Frontal cortex (tissue), 4 donors: ENCODE results near the gene NME3. TPM values are rescaled to one million over a fixed set of nuclear protein-coding genes. Genes with fewer than 3 reads are reported as not detected.
A peak's percentile ranks its signal among the peaks of the same experiment; 100 is the strongest.
"Not testable (repeated sequence)": the region's sequence is repeated elsewhere in the genome, so short reads cannot be mapped to it uniquely, and the experiment has no call there.

Experiments
- DNase-seq, 2 donors: peaks; one replicate each; pipeline ENCODE4 v3.0.0; 2012; ENCODE audit warnings: low spot score in 2 of 2
- FAIRE-seq: peaks from 2 replicates; lab custom pipeline; 2012; peaks lifted over from hg19 to GRCh38; lab: Jason Lieb, UNC
- total RNA-seq: library from RNA; depleted of rRNA; stranded (reverse); fragments of >200 nt; gene quantifications from one replicate; pipeline ENCODE4 v1.2.3, GENCODE V29; 2014
- donor health status: control.
- donor health status: control.
- donor health status: control.

The NME3 gene
- total RNA-seq, 1 donor from 2014 or later: 35.1 TPM

DNA sequence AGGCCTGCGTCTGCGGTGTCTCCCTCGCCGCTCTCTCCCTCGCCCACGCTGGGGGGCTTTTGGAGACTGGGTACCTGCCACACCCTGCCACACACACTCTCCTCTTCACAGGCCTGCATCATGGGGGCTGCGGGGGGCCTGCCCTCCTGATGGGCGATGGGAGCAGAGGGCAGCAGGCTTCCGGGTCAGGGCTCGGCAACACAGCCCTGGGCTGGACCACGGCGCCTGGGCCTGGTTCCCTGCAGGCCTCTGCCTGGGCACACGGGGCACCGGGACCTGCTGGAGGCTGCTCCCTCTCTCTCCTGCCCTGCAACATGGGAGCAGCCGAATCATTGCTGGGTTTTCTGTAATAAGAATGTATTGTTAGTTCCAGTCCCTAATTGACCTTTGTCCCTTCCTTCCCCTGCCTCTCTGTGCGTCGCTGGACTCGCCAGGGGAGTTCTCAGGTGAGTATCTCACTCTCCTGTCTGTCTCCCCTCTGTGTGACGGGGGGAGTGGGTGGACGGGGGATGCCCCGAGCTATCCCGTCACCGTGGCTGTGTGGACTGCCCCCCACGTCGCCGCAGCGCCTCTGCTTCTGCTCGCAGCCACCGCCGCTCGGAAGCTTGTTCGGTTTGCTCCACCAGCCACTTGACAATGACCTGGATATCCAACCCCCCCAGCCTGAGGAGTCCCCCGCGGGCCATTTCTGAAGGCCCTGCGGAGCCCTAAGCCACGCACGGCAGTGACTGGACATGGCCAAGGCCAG lies 13.5 kb downstream of the NME3 start:
- DNase-seq: no peak
- no peak for FAIRE-seq

DNA sequence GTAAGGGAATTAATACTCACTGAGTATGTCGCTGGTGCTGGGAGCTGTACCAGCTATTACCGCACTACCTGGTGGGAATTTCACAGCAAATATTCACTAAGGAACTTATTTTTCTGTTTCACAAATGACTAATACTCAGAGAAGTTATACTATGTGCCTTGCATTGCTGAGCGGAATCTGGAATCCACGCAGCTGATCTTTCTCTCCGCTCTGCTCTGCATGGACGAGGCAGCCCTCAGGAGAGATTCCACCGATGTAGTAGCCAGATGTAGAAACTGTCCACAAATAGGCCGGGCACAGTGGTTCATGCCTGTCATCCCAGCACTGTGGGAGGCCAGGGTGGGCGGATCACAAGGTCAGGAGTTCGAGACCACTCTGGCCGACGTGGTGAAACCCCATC lies 17.1 kb downstream of the NME3 start:
- FAIRE-seq: no peak
- no peak for DNase-seq

DNA sequence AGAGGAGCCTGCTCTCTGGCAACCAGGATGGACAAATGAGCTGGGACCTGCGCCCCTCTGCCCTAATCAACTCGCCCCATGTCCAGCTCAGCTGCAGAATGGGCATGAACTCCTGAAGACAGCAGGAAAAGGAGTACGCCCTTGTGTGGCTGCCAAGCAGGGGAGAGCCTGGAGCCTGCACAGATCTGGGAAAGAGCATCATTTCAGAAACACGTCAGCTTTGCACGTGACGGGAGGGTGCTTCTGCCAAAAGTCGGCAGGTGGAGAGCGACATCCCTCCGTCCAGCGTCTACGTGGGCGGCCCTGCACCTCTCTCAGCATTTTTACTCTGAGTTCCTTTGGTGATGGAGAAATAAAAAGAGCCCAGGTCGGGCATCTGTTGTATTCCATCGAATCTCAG lies 18.5 kb downstream of the NME3 start:
- DNase-seq (no peak), FAIRE-seq (no peak)

DNA sequence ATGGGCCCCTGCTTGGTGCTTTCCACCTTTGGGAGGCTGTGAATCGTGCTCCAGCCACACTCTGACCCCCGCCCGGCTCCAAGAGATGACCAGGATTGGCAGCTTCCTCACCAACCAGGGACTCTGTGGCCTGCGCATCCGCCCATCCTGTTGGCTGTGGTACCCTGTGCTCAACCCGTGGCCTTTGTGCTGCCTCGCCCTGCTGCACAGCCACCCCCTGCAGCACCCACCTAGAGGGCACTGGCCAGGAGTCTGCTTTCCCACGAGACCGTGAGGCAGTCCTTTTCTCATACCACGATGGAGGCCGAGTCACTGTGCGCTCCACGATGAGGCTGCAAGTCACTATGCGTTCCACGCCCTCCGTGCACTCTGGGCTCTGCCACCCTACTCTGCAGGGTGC lies 19.4 kb downstream of the NME3 start:
- no peak for FAIRE-seq
- no peak for DNase-seq

DNA sequence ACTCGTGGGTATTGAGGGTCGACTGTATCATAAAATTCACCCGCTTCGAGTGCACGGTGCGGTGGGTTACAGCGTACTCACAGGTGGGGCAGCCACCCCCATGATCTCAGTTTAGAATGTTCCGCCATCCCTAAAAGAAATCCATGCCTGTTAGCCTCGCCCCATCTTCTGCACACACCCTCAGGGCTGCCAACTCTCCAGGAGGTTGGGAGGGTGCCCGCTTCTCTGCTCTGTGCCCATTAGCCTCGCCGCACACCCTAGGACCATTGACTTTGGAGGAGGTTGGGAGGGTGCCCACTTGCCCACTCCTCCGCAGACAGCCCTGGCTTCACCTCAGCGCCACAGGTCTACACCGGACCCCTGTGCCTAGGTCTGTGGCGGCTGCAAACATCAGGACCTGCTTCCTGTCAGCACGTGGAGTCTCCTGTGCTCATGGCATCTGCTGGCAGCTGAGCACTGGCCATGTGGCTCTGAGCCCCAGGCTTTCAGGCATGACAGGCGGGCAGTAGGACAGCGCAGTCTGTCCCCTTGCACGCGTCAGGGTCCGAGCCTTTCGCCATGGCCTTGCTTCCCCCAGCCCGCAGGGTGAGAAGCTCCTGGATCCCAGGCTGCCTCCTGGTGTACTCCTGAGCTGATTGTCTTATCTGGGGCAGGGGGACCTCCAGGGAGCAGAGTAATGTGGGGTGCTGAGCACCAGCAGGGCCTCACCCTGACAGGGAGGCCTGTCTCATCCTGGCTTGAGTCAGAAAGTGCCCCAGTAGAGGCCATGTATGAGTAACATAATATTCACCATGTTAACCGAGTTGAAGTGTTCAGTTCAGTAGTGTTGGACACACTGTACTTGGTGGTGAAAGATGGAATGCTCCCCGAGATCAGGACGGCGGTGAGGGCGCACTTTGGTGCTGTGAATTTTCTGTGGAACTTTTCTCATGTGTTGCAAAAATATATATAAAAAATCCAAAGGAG lies 21.9 kb downstream of the NME3 start:
- no peak for FAIRE-seq
- no peak for DNase-seq

DNA sequence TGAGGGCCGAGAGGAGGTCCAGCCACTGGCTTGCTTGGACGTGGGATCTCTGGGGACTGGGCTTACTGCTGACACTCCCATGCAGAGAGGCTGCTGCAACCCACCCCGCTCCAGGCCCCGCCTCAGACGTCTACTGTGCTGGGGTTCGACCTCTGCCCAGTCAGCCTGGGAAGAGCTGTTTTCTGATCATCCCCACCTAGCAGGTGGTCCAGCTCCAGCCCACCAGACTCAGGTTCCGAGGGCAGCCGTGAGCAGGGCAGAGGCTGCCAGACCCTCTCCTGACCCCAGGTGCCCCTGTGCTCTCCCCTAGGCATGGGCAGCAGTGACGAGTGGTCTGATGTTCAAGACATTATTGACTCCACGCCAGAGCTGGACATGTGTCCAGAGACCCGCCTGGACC lies 23.4 kb downstream of the NME3 start:
- FAIRE-seq: no peak
- no peak for DNase-seq

GRCh38 chr16:1746693-1747195 lies 24.6 kb downstream of the NME3 start:
- DNase-seq: no peak
- no peak for FAIRE-seq

- DNase-seq (no peak), FAIRE-seq (no peak)
Measured at GRCh38 chr16:1745900-1746692, 25.2 kb downstream of the NME3 start.

DNA sequence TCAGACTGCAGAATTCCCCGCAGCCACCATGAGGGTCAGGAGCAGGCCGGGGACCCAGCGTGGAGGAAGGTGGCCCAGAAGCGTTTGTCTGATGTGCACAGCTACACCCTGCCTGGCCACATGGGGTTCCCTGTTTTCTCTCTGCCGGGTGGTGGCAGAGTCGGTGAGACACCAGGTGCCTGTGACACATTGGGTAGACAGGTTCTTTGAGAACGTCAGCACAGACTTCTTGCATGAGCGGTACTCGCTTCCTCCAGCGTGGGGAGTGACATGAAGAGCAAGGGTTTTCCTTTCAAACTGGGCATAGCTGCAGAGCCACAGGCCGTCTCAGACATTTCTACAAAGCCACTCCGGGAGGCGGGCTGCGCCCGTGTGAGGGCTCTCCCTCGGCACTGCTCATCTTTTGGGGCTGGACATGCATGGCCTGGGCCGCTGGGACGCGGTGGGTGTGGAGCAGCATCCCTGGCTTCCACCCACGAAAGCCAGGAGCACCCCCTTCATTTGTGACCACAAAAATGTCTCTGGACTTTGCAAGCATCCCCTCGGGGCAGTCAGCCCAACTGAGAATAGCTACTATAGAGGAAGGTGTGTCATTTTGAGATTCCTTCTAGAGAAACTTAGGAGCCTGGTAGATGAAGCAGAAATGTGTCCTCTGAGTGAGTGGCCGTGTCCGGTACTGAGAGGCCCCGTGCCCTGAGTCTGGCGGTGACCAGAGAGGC lies 26.0 kb downstream of the NME3 start:
- FAIRE-seq (no peak), DNase-seq (no peak)

GRCh38 chr16:1744338-1744840 lies 27.0 kb downstream of the NME3 start:
- FAIRE-seq: no peak

DNA sequence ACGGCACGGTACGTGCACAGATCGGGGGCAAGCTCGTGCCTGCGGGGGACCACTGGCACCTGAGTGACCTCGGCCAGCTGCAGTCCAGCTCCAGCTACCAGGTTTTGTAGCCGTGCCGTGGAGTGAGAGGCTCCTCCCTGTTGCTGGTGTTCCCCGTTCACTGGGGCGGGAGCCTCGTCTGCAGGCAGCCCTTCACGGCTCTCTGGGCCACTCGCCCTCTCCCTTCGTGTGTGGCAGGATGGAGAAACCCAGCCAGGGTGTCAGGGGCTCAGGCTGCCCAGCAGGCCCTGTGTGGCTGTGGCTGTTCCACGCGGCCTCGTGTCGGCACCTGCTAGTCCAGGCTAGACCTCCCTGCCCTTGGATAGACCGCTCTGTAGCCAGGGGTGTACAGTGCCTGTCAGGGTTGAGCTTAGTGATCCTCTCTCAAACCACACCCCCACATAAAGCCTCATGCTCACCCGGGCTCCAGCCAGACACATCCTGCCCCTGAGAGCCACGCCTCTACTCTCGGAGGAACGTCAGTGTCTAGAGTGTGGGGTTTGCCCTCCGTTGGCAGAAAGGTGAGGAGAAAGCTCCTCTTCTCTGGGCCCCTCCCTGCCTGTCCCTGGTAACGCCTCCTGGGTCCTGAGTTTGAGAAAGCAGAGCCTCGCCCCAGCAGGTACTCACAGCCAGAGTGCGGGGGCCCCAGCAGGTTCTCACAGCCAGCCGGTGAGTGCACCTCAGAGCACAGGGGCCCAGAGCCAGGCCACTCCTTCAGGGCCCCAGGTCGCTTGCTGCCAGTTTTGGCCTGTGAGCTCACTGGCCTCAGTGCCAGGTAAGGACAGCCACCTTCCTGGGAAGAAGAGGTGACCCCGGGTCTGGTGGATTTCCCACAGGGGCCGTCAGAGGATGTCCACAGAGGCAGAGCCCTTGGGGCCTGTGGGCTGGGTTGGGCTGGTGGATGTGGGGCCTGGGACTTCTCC lies 27.7 kb downstream of the NME3 start:
- FAIRE-seq (no peak), DNase-seq (no peak)

More at GRCh38 chr16:1744338-1744840, 27.0 kb downstream of the NME3 start:
- no peak for DNase-seq

GRCh38 chr16:1741553-1742165 lies 29.7 kb downstream of the NME3 start:
- FAIRE-seq (no peak), DNase-seq (no peak)

GRCh38 chr16:1740781-1741490 lies 30.4 kb downstream of the NME3 start:
- DNase-seq (no peak), FAIRE-seq (no peak)

DNA sequence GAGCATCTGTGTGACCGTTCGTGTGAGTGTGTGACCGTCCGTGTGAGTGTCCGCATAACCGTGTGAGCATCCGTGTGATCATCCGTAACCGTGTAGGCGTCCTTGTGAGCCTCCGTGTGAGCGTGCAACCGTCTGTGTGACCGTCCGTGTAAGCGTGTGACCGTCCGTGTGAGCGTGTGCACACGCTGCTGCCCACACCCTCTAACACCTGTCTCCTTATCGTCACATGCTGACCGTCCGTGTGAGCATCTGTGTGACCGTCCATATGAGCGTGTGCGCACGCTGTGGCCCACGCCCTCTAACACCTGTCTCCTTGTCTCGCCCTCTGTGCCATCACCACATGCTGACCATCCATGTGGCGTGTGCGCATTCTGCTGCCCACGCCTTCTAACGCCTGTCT lies 31.1 kb downstream of the NME3 start:
- FAIRE-seq (no peak), DNase-seq (no peak)

DNA sequence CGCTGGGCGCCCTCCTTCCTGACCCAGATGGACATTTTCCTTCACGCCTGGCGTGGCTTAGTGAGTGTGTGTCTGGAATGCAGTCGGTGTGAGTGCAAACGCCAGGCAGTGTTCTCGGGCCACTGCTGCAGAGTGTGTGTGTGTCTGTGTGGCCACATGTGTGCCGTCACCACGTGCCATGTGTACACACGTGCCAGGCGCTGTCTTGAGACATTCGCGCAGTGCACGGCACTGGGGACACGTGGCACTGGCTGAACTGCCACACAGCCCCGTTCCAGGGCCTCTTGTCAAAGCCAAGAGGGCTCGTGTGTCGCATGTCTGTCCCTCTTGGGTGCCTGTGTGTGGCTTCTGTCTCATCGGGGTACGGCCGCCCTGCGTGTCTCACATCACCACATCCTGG lies 36.5 kb downstream of the NME3 start:
- DNase-seq (no peak), FAIRE-seq (no peak)

DNA sequence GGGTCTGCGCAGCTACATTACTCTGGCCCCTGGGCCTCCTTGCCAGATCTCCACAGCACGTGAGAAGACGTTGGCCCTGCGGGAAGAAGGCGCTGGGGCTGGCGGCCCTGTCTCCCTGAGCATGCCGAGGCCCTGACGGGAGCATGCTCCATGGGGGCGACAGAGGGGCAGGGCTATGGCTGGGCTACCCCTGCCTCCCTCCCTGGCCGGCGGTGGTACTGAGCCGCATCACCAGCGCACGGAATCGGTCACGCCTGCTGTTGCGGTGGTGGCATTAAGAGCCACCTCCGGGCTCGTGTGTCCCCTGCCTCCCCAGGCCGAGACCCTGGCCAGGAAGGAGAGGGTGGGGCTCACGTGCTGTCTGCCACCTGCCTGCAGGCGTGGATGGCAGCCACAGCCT lies 37.2 kb downstream of the NME3 start:
- DNase-seq (no peak), FAIRE-seq (no peak)

GRCh38 chr16:1732551-1732987 lies 38.8 kb downstream of the NME3 start:
- peak in 1 of 2 donors; percentile 57 for DNase-seq
- not testable (repeated sequence) for FAIRE-seq
